ENCODE results near the gene FMNL3.
"Not testable (repeated sequence)": the region's sequence is repeated elsewhere in the genome, so short reads cannot be mapped to it uniquely, and the experiment has no call there.

Gene FMNL3

GRCh38 chr12:49733219-49734017 lies 26.2 kb upstream of the FMNL3 start:
- Mint-ChIP-seq H3K36me3 (peaks cover 6% of the 10 kb centered on the region), H3K4me1 (no peaks in the 10 kb centered on the region), H3K4me3 (no peak overlapping the region), H3K9me3 (peaks cover 3% of the 10 kb centered on the region), H3K27ac (no peak overlapping the region)
- DNase-seq (ENCODE audit: low spot score in 2 of 2) (no peak), ATAC-seq (no peak)

DNA sequence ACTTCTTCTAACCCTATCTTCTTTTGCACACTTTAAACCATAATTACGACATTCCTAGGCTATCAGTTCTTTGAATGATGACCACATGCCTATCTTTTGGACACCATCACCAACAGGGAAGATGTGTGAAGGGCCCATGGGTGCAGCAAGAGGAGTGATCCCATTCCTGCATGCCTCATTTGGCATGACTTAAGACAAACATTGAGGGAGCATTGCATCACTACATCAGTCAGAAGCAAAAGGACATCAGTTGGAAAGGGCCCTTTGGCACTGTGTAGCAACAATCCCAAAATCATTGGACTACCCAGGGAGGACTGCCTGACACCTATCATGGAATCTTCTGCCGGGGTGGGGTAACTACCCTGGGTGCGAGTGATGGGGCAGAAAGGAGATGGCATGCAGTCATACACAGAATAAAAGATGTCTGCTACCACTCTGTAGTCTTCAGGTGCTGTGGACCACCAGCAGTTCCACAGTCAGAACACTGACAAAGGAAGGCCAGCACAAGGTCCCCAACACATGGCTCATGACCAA lies 23.4 kb upstream of the FMNL3 start:
- ATAC-seq (no peak), DNase-seq (ENCODE audit: low spot score in 2 of 2) (no peak)
- Mint-ChIP-seq H3K36me3 (peaks cover 6% of the 10 kb centered on the region), H3K4me1 (no peaks in the 10 kb centered on the region), H3K27ac (no peak overlapping the region), H3K4me3 (no peak overlapping the region), H3K9me3 (peaks cover 3% of the 10 kb centered on the region)

DNA sequence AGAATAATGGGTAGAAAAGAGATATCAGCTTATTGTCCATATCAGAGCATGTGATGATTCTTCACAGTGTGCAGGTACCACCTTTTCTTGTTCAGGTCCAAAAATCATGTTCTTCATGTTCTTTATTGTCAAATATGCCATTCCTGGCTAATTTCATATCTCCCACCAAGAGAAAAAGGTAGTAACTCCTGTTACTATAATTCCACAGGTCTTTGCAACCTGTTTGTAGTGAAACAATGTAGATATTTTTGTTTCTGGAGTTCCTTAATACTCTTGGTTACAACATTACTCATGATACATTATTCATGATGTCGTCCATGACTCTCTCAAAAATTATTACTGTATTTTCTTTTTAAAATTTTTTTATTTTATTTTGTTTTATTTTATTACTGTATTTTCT lies 22.8 kb upstream of the FMNL3 start:
- Mint-ChIP-seq H3K4me1 (no peaks in the 10 kb centered on the region), H3K9me3 (no peaks in the 10 kb centered on the region), H3K4me3 (no peak overlapping the region), H3K36me3 (peaks cover under 1% of the 10 kb centered on the region), H3K27ac (no peak overlapping the region)
- no peak for DNase-seq (ENCODE audit: low spot score in 2 of 2)
- no peak for ATAC-seq

DNA sequence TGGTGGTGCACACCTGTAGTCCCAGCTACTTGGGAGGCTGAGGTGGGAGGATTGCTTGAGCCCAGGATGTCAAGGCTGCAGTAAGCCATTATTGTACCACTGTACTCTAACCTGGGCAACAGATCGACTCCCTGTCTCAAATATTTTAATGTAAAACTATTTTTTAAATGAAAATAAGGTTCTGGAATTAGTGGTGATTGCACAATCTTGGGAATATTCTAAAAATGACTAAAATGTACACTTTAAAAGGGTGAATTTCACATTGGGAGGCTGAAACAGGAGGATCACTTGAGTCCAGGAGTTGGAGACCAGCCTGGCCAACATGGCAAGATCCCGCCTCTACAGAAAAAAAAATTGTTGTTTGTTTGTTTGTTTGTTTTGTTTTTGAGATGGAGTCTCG lies 21.2 kb upstream of the FMNL3 start:
- DNase-seq (ENCODE audit: low spot score in 2 of 2), result no peak
- no peak for ATAC-seq
- Mint-ChIP-seq H3K4me3 (no peak overlapping the region), H3K27ac (no peak overlapping the region), H3K36me3 (no peaks in the 10 kb centered on the region), H3K4me1 (no peaks in the 10 kb centered on the region), H3K9me3 (no peaks in the 10 kb centered on the region)

- H3K36me3 Mint-ChIP-seq; H3K27ac Mint-ChIP-seq; DNase-seq (ENCODE audit: low spot score in 2 of 2); H3K4me3 Mint-ChIP-seq; H3K4me1 Mint-ChIP-seq; ATAC-seq; H3K9me3 Mint-ChIP-seq: not testable (repeated sequence)
Measured at GRCh38 chr12:49721355-49721754, 14.2 kb upstream of the FMNL3 start.

GRCh38 chr12:49720214-49720613 lies 13.0 kb upstream of the FMNL3 start:
- no peaks in the 10 kb centered on the region for H3K4me1 Mint-ChIP-seq
- no peaks in the 10 kb centered on the region for H3K9me3 Mint-ChIP-seq
- DNase-seq (ENCODE audit: low spot score in 2 of 2), result no peak

GRCh38 chr12:49717800-49718199 lies 10.6 kb upstream of the FMNL3 start:
- H3K4me3 Mint-ChIP-seq; ATAC-seq; H3K9me3 Mint-ChIP-seq; H3K4me1 Mint-ChIP-seq; DNase-seq (ENCODE audit: low spot score in 2 of 2); H3K27ac Mint-ChIP-seq; H3K36me3 Mint-ChIP-seq: not testable (repeated sequence)

More at GRCh38 chr12:49720214-49720613, 13.0 kb upstream of the FMNL3 start:
- no peak for ATAC-seq
- H3K36me3 Mint-ChIP-seq, result no peaks in the 10 kb centered on the region
- H3K27ac Mint-ChIP-seq, result no peak overlapping the region
- H3K4me3 Mint-ChIP-seq, result no peak overlapping the region

DNA sequence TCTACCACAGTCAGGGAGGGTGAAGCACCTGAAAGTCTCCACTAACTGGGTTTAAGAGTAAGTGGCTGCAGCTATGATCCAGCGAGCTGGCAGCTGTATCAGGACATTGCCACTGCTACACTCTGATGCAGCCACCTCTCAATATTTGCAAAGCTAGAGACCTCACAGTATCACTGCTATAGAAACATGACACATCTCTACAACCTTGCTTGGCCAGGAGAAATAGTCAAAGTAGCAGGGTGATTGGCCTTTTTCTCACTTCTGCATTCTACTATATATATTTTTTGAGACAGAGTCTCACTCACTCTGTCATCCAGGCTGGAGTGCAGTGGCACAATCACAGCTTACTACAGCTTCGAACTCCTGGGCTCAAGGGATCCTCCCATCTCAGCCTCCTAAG lies 9.3 kb upstream of the FMNL3 start:
- H3K36me3 Mint-ChIP-seq, result no peaks in the 10 kb centered on the region
- ATAC-seq, result no peak
- H3K4me1 Mint-ChIP-seq, result no peaks in the 10 kb centered on the region
- no peak overlapping the region for H3K27ac Mint-ChIP-seq
- DNase-seq (ENCODE audit: low spot score in 2 of 2), result no peak
- H3K9me3 Mint-ChIP-seq, result no peaks in the 10 kb centered on the region
- no peak overlapping the region for H3K4me3 Mint-ChIP-seq

DNA sequence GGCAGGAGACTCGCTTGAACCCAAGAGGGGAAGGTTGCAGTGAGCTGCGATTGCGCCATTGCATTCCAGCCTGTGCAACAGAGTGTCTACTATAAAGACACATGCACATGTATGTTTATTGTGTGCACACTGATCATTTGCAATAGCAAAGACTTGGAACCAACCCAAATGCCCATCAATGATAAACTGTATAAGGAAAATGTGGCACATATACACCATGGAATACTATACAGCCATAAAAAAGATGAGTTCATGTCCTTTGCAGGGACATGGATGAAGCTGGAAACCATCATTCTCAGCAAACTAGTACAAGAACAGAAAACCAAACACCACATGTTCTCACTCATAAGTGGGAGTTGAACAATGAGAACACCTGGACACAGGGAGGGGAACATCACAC lies 6.7 kb upstream of the FMNL3 start:
- not testable (repeated sequence) for ATAC-seq; H3K9me3 Mint-ChIP-seq; H3K27ac Mint-ChIP-seq; H3K4me1 Mint-ChIP-seq; DNase-seq (ENCODE audit: low spot score in 2 of 2); H3K36me3 Mint-ChIP-seq; H3K4me3 Mint-ChIP-seq

DNA sequence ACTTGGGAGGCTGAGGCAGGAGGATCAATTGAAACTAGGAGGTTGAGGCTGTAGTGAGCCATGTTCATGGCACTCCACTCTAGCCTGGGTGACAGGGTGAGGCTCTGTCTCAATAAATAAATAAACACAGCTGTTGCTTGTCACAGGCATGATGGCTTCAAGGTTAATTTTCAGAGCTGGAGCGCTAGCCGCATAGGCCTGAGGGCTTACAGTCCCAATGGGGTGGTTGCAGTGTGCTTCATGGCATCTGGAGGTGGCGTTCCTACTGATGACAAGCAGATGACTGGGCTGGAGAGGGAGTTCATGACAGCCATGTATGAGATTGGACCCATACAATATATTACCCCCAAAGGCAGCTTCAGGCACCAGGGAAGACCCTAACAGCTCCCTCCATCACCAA lies 1.6 kb upstream of the FMNL3 start:
- H3K27ac Mint-ChIP-seq, result no peak overlapping the region
- H3K4me3 Mint-ChIP-seq, result no peak overlapping the region

DNA sequence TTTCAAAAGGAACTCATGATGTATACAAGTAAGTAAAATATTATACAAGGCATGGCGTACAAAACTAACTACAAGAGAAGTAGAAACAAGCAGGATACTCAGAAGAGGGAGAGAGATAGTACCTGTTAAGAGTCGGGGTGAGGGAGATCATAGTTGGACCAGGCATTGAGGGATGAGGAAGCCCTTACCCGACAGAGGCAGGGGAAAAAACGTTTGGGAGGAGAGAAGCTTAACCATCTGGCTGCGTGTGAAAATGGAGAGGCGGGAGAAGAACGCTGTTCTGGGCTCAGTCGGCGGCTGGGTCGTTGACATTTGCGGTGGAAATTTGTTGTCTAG lies 575 bp upstream of the FMNL3 start:
- Mint-ChIP-seq H3K27ac (peak overlapping the region; percentile 96), H3K4me3 (peak overlapping the region; percentile 90), H3K9me3 (no peaks in the 10 kb centered on the region), H3K36me3 (peaks cover 5% of the 10 kb centered on the region), H3K4me1 (peaks cover 40% of the 10 kb centered on the region)
- no peak for ATAC-seq
- DNase-seq (ENCODE audit: low spot score in 2 of 2), result no peak

More for the DNA sequence above, 1.6 kb upstream of the FMNL3 start:
- no peaks in the 10 kb centered on the region for H3K9me3 Mint-ChIP-seq
- H3K4me1 Mint-ChIP-seq, result peaks cover 29% of the 10 kb centered on the region
- ATAC-seq, result no peak
- DNase-seq (ENCODE audit: low spot score in 2 of 2), result no peak
- H3K36me3 Mint-ChIP-seq, result peaks cover 5% of the 10 kb centered on the region

GRCh38 chr12:49706351-49707127 lies 666 bp downstream of the FMNL3 start:
- Mint-ChIP-seq H3K27ac (peak overlapping the region; percentile 91), H3K9me3 (no peaks in the 10 kb centered on the region), H3K4me1 (peaks cover 50% of the 10 kb centered on the region), H3K36me3 (peaks cover 5% of the 10 kb centered on the region), H3K4me3 (peak overlapping the region; percentile 90)
- peak in 1 of 2 donors; percentile 66 for DNase-seq (ENCODE audit: low spot score in 2 of 2)
- ATAC-seq, result peak; percentile 48

GRCh38 chr12:49705479-49706134 lies 1.6 kb downstream of the FMNL3 start:
- DNase-seq (ENCODE audit: low spot score in 2 of 2) (peak; percentile 15 to 70), ATAC-seq (peak; percentile 14)
- Mint-ChIP-seq H3K9me3 (no peaks in the 10 kb centered on the region), H3K36me3 (peaks cover 5% of the 10 kb centered on the region), H3K4me3 (peak overlapping the region; percentile 90), H3K4me1 (peaks cover 53% of the 10 kb centered on the region), H3K27ac (peak overlapping the region; percentile 91)

- Mint-ChIP-seq H3K27ac (peak overlapping the region; percentile 75), H3K9me3 (no peaks in the 10 kb centered on the region), H3K4me3 (peak overlapping the region; percentile 90), H3K4me1 (peaks cover 66% of the 10 kb centered on the region), H3K36me3 (peaks cover 22% of the 10 kb centered on the region)
- ATAC-seq (peak; percentile 63), DNase-seq (ENCODE audit: low spot score in 2 of 2) (peak; percentile 24 to 71)
Measured at GRCh38 chr12:49703647-49704137, 3.5 kb downstream of the FMNL3 start.

- Mint-ChIP-seq H3K27ac (peak overlapping the region; percentile 75), H3K36me3 (peaks cover 21% of the 10 kb centered on the region), H3K4me1 (peaks cover 72% of the 10 kb centered on the region), H3K9me3 (no peaks in the 10 kb centered on the region), H3K4me3 (peak overlapping the region; percentile 90)
- DNase-seq (ENCODE audit: low spot score in 2 of 2), result no peak
- no peak for ATAC-seq
Measured at GRCh38 chr12:49702676-49703215, 4.5 kb downstream of the FMNL3 start.
